ENCODE measurements around the gene PLEKHG1.
A peak's percentile ranks its signal among the peaks of the same experiment; 100 is the strongest.

PLEKHG1 gene
- total RNA-seq = 3.1 to 8.7 reads per million in 2 donors

- peak; percentile 20 for DNase-seq
These were observed at the start of gene PLEKHG1 for GRCh38 chr6:150599199-150600009. Gene PLEKHG1, plus strand, starts transcription at chr6:150599885. Its CDS starts 133,797 bp downstream, at chr6:150733682.

DNA sequence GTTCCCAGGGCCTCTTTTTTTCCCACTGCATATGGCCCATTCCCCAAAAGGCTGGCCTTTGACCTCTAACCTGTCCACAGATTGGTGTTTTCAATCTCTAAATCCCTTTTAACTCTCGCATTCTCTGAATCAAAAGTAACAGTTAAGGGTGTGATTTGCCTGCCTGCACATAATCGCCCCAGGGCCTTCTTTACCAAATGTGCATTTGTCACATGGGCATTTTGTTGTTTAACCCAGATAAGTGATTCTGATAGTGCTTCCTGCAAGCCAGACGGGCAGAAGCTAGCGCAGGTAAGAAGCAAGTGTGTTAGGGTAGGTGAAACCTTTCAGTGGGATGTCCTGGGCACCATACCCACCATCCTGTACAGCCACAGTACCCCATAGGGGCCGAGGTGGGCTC, 49.4 kb upstream of the PLEKHG1 start:
- no peak for DNase-seq

DNA sequence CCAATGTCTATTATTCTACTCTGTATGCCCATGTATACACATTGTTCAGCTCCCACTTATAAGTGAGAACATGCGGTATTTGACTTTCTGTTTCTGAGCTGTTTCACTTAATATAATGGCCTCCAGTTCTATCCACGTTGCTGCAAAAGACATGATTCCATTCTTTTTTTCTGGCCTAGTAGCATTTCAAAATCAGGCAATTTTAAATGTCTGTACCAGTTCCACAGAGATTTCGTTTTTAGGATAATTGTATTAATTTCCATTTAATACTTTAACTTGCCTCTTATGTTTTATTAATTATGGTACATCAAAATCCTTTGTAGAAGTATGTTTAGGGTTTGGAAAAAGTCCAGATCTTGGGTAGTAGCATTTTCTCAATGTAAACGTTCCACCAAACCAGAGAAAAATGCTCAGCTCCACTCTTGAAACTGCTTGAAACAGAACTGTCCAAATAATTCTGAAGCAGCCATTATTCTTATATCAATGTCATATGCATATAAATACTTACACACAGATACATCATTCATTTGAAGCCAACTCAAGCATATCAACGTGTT, 42.6 kb upstream of the PLEKHG1 start:
- no peak for DNase-seq

DNA sequence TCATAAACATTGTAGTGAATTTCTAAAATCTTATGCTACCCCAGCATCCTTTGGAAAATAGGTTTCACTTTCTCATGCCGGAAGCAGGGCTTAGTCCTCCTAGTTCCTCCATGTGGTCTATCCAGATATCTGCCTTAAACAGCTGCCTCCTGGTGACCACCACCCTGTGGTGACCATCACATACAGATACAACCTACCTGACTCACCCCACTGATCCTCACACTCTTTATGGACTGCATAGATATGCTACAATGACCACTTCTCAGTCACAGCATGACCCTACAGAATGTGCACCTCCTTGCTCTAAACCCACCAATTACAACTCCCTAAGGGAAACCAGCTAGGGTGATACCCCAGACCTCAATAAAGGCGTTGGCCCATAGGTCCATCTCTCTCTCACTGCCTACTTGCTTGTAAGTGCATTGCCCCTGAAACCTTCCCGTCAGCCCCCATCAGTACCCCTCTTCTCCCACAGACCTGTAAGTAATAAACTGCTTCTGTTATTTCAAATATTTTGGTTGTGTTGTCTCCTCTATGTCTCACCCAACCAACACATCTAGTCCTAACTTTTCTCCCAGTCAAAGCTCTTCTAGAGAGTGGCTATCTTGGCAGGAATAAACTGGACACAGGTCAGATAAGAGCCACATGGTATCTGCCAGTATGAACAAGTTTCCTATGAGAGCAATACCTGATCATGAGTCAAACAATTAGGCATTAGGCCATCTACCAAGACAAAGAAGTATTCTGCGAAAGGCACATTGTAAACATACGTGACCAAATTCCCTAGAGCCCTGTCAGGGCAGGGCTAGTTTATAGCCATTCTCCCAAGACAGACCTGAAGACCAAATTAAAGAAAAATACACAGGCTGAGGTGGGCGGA, 39.4 kb upstream of the PLEKHG1 start:
- DNase-seq = no peak

GRCh38 chr6:150560884-150561219, 38.8 kb upstream of the PLEKHG1 start:
- no peak for DNase-seq

GRCh38 chr6:150565945-150566344, 33.7 kb upstream of the PLEKHG1 start:
- DNase-seq = no peak

DNA sequence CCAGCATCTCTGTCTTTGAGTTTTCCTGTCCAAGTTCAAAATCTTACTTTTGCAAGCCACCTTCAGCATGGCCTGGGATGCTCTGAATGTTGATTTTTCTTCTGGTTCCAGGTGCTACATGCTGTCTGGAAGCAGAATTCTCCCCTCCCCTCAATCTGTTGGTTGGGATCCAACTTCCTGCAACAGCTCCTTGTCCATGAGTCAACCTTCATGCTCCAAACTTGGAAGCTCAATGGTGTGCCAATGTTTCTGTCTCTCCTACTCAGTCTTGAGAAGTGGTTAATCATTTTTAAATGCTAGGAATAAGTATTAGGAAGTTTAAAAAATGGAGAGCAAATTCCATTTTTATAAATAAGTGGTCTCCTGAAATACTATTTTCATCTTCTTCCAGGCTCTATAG, 33.2 kb upstream of the PLEKHG1 start:
- no peak for DNase-seq

- no peak for DNase-seq
These were observed 32.3 kb upstream of the PLEKHG1 start for GRCh38 chr6:150567380-150567779.

DNA sequence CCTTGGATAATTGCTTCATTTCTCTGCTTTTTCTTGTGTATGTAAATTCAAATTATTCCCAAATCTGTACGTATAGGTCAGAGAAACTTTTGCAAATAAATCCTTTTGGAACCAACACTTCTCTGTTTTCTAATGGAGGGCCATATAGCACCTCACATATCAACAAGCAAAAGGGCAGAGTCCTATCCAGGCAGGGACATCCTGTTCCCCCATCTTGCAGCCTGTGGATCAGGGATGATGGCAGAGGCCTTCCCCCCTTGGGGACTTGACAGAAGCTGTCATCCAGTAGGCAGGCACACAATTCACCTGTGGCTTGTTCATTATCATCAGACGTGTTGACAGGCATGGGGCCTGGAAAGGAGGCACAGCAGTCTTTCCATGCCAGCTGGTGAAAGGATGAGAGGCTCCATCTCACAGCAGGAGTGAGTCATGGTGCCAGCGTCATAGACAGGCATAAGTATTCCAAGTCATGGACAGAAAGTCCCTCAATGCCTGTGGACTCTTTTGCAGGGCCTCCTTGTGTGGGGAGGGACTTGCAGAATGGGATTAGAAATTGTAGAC, 31.8 kb upstream of the PLEKHG1 start:
- DNase-seq = no peak

GRCh38 chr6:150568560-150568959, 31.1 kb upstream of the PLEKHG1 start:
- no peak for DNase-seq

DNA sequence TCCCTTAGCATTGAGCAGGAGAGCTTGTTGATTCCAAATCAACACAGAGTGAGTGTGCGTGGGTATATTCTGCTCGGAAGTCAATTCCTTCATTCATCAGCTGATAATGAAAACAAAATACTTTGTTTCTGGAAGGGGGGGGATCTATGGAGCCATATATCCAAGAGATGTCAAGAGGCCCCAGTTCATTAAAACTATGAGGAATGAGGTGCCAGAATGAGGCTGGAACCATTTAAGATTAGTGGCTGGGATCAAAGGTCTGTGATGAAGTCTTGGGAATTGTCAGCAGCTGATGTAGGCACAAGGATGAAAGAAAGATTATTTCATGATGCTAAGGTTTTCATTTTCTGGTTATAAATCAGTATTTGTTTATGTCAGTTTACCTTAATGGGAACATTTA, 30.5 kb upstream of the PLEKHG1 start:
- no peak for DNase-seq

- DNase-seq = no peak
These were observed 26.5 kb upstream of the PLEKHG1 start for GRCh38 chr6:150573041-150573681.

- DNase-seq = no peak
These were observed 23.8 kb upstream of the PLEKHG1 start for GRCh38 chr6:150575836-150576235.

- DNase-seq = no peak
These were observed 22.9 kb upstream of the PLEKHG1 start for GRCh38 chr6:150576651-150577226.

DNA sequence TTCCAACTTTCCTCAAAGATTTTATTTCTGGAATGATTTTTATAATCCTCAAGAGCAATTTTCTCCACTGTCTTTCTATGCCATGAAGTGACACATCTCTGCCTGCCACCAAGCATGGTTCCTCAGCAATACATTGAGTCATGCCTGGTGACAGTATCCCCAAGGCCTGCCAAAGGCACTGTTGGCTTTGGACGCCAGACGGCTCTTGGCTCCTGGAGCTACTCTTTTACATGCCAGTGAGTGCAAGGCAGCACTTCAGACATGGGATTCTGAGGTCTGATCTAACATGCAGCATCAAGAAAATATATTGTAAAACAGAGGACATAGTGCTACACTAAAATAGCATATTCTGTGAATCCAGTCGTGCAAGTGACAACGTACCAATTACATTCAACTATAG, 20.1 kb upstream of the PLEKHG1 start:
- DNase-seq = no peak

DNA sequence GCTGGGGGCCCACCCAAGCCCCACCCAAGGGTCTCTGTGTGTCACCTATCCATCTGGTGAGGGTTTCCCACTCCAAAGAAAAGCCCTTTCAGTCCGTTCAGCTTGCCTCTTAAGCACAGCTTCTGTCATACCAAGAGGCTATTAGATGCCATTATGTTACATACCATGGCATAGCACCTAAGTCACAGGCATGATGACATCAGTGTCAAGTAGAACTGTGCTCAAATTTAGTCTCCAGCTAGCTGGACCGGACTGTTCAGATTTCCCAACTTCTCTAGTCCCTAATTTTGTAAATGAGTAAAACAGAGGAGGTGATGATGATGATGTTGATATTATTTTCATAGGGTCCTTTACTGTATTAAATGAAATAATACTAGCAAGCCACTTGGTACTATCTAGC, 19.2 kb upstream of the PLEKHG1 start:
- DNase-seq = no peak

DNA sequence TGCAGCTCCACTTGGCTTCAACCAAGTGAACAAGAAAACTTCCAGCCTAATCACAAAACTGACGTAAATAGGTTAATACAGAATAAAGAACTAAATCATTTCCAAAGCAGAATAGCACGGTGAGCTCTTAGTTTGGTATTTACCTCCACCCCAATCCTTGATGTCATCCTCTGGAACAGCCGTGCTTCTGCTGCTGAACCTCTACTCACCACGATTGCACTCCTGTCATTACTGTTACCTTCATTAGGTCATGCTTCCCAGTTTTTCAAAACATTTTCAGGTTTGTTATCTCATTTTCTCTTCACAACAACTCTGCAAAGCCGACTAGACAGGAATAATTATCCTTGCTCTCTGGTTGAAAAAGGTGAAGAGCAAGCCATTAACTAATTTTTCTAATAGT, 15.6 kb upstream of the PLEKHG1 start:
- no peak for DNase-seq

DNA sequence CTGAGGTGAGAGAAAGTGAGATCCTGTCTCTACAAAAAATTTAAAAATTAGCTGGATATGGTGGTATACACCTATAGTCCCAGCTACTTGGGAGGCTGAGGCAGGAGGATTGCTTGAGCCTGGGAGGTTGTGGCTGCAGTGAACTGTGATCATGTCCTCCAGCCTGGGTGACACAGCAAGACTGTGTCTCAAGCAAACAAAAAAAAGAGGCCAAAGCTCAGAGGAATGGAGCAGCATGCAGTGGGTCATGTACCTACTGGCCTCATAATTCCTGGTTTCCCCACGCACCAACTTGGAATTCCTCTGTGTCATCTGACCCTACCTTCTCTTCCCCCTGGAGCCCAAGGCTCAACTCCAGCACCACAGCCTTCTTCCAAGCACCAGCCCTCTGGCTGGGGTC, 15.1 kb upstream of the PLEKHG1 start:
- no peak for DNase-seq

- no peak for DNase-seq
These were observed 12.8 kb upstream of the PLEKHG1 start for GRCh38 chr6:150586850-150587359.

DNA sequence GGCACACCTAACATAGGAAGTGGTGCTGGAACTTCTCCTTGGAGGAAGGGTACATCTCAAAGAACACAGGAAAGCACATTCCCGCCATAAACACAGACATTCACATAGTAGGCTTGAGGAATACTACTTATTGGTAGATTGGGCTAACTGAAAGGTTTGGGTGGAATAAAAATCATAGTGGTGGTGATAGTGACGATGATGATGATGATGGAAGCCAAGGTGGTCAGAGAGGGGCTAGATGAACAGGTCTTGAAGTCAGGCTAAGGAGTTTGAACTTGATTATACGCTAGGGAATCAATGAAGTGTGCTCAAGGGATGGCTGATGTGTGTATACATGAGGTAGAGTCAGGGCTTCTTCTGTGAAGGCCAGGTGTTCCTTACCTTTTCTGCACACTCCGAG, 12.0 kb upstream of the PLEKHG1 start:
- DNase-seq = no peak

DNA sequence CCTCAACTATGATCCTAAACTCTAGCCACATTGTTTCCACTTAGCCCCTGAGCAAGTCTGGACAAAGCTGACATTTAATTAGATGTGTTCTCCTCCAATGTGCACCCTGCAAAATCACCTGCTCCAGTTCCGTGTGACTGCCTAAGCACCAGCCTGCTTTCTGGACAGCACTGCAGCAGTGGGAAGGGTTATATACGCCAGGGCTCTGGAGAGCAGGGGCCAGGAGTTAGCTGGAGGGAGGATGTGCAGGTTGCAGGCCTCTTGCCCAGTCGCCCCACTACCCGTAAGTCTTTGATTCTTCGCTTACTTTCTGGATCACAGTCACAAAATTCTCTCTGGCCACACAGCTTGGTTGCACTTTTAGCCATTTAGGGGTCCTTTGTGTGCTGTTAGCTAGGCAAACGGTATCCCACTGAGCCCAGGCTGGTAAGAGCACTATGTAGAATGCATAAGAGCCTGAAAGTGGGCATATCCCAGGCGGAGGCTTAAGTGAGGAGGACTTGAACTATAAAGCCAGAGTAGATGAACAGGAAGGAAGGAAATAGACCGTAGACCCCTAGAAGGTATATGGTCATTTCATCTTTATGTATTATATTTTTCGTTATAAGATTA, 10.7 kb upstream of the PLEKHG1 start:
- no peak for DNase-seq

DNA sequence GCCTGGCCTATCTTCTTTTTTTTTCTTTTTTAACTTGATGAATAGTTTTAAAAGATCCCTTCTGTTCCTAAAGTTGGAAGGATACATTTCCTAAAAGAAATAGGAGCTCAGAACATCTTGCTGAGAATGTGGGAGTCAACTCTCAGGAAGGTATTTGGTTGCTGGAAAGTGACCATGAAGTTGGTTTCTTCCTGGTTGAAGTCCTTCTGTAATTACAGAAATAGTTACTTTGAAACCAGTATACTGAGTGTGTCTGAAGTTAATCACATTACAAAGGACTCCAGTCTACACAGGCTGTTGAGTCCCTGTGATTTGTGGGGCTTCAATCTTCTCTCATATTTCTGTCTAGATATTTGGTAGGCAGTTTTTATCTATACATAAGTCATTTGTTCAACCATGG, 9.8 kb upstream of the PLEKHG1 start:
- no peak for DNase-seq
